Natural killer cell (primary cell): ENCODE results near the gene RASSF1. TPM values are rescaled to one million over a fixed set of nuclear protein-coding genes. Genes with fewer than 3 reads are reported as not detected.

Source experiments
- ATAC-seq, 3 donors: fragments of 150-1000 bp in 2 of 3; fragments of 200-7000 bp in 1 of 3; cut with Tn5 transposase; 1 replicate in 1 of 3; 2 replicates in 2 of 3; pipeline ENCODE4 v1.10.0; 2021; ENCODE audit warnings: mild to moderate bottlenecking in 2 of 3, moderate library complexity in 2 of 3
- DNase-seq, 2 donors: peaks; one replicate each; pipeline versions ENCODE4 v3.0.0 to v3.0.0-alpha.2; 2013 to 2021; ENCODE audit warnings: mixed read lengths in 1 of 2
- H3K27ac ChIP-seq: one replicate; pipeline ENCODE4 v1.5.1; 2013; ENCODE audit warnings: mild to moderate bottlenecking, low read length
- H3K27me3 ChIP-seq: one replicate; pipeline ENCODE4 v1.6.1; 2013; ENCODE audit warnings: low read length; ENCODE audit not compliant: control insufficient read depth, insufficient read depth
- H3K36me3 ChIP-seq: one replicate; pipeline ENCODE4 v1.6.1; 2013; ENCODE audit warnings: low read length; ENCODE audit not compliant: control insufficient read depth, insufficient read depth
- H3K4me1 ChIP-seq: one replicate; pipeline ENCODE4 v1.6.1; 2013; ENCODE audit warnings: low read length; ENCODE audit not compliant: control insufficient read depth, insufficient read depth
- H3K4me3 ChIP-seq: one replicate; pipeline ENCODE4 v1.5.1; 2013; ENCODE audit warnings: low read length
- H3K9me3 ChIP-seq: one replicate; pipeline ENCODE4 v1.6.1; 2013; ENCODE audit warnings: low read length; ENCODE audit not compliant: control insufficient read depth, insufficient read depth
- H3K27ac Mint-ChIP-seq, 2 donors: one replicate each; pipeline ENCODE4 v1.8.0; 2022; ENCODE audit warnings: mild to moderate bottlenecking in 2 of 2, mixed read lengths in 2 of 2, moderate library complexity in 1 of 2
- H3K27me3 Mint-ChIP-seq, 2 donors: one replicate each; pipeline ENCODE4 v1.8.0; 2022; ENCODE audit warnings: low read depth in 2 of 2, mixed read lengths in 2 of 2
- H3K36me3 Mint-ChIP-seq: one replicate; pipeline ENCODE4 v1.8.0; 2022; ENCODE audit warnings: mixed read lengths
- H3K4me1 Mint-ChIP-seq, 2 donors: one replicate each; pipeline ENCODE4 v1.8.0; 2022; ENCODE audit warnings: mixed read lengths in 2 of 2
- H3K4me3 Mint-ChIP-seq: one replicate; pipeline ENCODE4 v1.8.0; 2022; ENCODE audit warnings: mild to moderate bottlenecking, moderate library complexity, mixed read lengths
- H3K9me3 Mint-ChIP-seq, 2 donors: one replicate each; pipeline ENCODE4 v1.8.0; 2022; ENCODE audit warnings: mixed read lengths in 2 of 2
- WGBS: methylation state at CpG from one replicate; pipeline ENCODE4 v1.1.7; 2013; ENCODE audit warnings: missing lambda C conversion rate; ENCODE audit not compliant: insufficient coverage; 5-methylcytosine and 5-hydroxymethylcytosine counted together
- intact Hi-C: fragments of 100-400 bp; cut with micrococcal nuclease; formaldehyde crosslinking; loops from one replicate; pipeline ENCODE4 v1.14.2; 2022
- total RNA-seq, 4 donors: library from RNA; stranded (reverse); fragments of 120-200 nt in 1 of 4; gene quantifications; one replicate each; pipeline versions ENCODE4 v1.2.3 to v1.2.4, GENCODE V29; 2013 to 2022
- TF ChIP-seq, protein P1 (sequence below): fragments of 200-600 bp; IDR thresholded peaks from one replicate; pipeline ENCODE4 v1.8.0; 2022; ENCODE audit warnings: antibody characterized with exemption

Gene RASSF1
- total RNA-seq, 3 donors from 2014 or later (not counting 1 experiment from before 2014, with no cell fraction given), result 298 to 329 (median 305) TPM

GRCh38 chr3:50381383-50381782, 40.7 kb upstream of the RASSF1 start:
- ATAC-seq (no peak), DNase-seq (no peak)
- Histone ChIP-seq H3K27ac (no peak overlapping the region), H3K4me3 (no peak overlapping the region), H3K36me3 (no peaks in the 10 kb centered on the region), H3K9me3 (no peaks in the 10 kb centered on the region), H3K27me3 (no peaks in the 10 kb centered on the region), H3K4me1 (no peaks in the 10 kb centered on the region)
- Mint-ChIP-seq H3K27me3 (no peaks in the 10 kb centered on the region), H3K4me1 (peaks cover 0 to 18% of the 10 kb centered on the region in 2 donors), H3K27ac (no peak overlapping the region), H3K9me3 (no peaks in the 10 kb centered on the region), H3K36me3 (no peaks in the 10 kb centered on the region), H3K4me3 (no peak overlapping the region)
- WGBS, result 78% methylated on average over 4 of the region's 4 CpGs
- intact Hi-C loops, result no loop called here
- TF ChIP-seq, protein P1, sequence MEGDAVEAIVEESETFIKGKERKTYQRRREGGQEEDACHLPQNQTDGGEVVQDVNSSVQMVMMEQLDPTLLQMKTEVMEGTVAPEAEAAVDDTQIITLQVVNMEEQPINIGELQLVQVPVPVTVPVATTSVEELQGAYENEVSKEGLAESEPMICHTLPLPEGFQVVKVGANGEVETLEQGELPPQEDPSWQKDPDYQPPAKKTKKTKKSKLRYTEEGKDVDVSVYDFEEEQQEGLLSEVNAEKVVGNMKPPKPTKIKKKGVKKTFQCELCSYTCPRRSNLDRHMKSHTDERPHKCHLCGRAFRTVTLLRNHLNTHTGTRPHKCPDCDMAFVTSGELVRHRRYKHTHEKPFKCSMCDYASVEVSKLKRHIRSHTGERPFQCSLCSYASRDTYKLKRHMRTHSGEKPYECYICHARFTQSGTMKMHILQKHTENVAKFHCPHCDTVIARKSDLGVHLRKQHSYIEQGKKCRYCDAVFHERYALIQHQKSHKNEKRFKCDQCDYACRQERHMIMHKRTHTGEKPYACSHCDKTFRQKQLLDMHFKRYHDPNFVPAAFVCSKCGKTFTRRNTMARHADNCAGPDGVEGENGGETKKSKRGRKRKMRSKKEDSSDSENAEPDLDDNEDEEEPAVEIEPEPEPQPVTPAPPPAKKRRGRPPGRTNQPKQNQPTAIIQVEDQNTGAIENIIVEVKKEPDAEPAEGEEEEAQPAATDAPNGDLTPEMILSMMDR, result no peak

DNA sequence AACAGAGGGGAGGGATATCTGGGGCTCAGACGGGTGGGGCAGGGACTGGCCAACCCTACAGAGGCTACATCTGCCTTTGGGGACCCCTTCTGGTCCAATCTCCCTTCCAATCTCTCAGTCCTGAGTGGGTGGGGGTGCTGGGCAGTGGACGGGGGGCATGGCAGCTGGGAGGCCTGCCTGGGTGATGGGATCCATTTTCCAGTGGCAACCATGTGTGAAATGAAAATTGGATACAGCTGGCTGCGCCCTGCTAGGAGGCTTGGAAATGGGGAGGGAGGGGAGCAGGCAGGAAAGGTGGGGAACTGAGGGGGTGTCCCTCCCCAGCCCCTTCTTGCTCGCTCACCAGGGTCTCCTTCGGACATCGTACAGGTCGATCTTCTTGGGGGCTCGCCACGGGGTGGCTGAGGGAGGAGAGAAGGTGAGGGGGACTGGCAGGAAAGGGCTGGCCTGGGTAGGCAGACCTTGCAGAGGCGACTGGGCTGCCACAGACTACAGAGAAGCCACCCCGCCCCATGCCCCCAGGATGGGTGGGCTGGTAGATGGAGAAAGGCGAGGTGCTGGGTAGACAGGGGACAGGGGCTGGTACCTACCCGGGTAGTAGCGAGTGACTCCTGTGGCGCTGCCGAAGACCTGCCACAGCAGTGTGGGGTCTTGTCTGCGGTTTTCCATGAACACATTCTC, 39.9 kb upstream of the RASSF1 start:
- no peaks in the 10 kb centered on the region for H3K9me3 Mint-ChIP-seq

DNA sequence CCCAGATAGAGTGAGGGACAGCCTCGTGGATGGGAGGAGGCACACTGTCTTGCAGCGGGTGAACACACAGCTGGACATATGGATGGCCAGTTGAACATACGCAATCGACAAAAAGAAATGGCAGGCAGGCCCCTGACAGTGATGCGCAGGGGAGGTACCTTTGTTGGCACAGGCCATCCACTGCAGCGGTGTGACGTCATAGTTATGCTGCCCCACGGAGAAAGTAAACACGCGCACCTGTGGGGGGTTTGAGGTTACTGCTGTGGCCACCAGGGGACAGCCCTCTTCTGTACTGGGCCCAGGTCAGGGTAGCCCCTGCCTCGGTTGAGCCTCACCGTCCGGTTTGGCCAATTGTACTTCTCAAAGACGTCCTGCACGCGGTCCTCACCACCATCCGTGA, 38.1 kb upstream of the RASSF1 start:
- no peak overlapping the region for H3K4me3 Mint-ChIP-seq
- ATAC-seq, result no peak
- H3K4me1 Mint-ChIP-seq, result peaks cover 0 to 12% of the 10 kb centered on the region in 2 donors
- intact Hi-C loops, result no loop called here
- Histone ChIP-seq H3K36me3 (no peaks in the 10 kb centered on the region), H3K9me3 (no peaks in the 10 kb centered on the region), H3K4me3 (no peak overlapping the region), H3K27ac (no peak overlapping the region), H3K4me1 (no peaks in the 10 kb centered on the region), H3K27me3 (no peaks in the 10 kb centered on the region)
- WGBS, result 96% methylated on average over 17 of the region's 17 CpGs
- no peaks in the 10 kb centered on the region for H3K36me3 Mint-ChIP-seq
- H3K27ac Mint-ChIP-seq, result no peak overlapping the region
- DNase-seq, result no peak
- TF ChIP-seq, protein P1, result no peak
- no peaks in the 10 kb centered on the region for H3K27me3 Mint-ChIP-seq
- no peaks in the 10 kb centered on the region for H3K9me3 Mint-ChIP-seq

More for the DNA sequence above, 39.9 kb upstream of the RASSF1 start:
- ATAC-seq (no peak), DNase-seq (no peak)
- H3K36me3 ChIP-seq, result no peaks in the 10 kb centered on the region
- Mint-ChIP-seq H3K27ac (no peak overlapping the region), H3K4me3 (no peak overlapping the region), H3K27me3 (no peaks in the 10 kb centered on the region), H3K36me3 (no peaks in the 10 kb centered on the region), H3K4me1 (peaks cover 0 to 18% of the 10 kb centered on the region in 2 donors)
- no peaks in the 10 kb centered on the region for H3K27me3 ChIP-seq
- 91% methylated on average over 17 of the region's 17 CpGs for WGBS
- no peaks in the 10 kb centered on the region for H3K4me1 ChIP-seq
- intact Hi-C loops, result no loop called here
- H3K9me3 ChIP-seq, result no peaks in the 10 kb centered on the region
- H3K27ac ChIP-seq, result no peak overlapping the region
- no peak overlapping the region for H3K4me3 ChIP-seq
- TF ChIP-seq, protein P1, result no peak

GRCh38 chr3:50378024-50378423, 37.4 kb upstream of the RASSF1 start:
- H3K9me3 ChIP-seq, result no peaks in the 10 kb centered on the region
- peaks cover 0 to 15% of the 10 kb centered on the region in 2 donors for H3K4me1 Mint-ChIP-seq
- intact Hi-C loops, result no loop called here
- H3K4me3 Mint-ChIP-seq, result no peak overlapping the region
- ATAC-seq (no peak), DNase-seq (no peak)
- 91% methylated on average over 6 of the region's 6 CpGs for WGBS
- no peaks in the 10 kb centered on the region for H3K27me3 ChIP-seq
- H3K27ac Mint-ChIP-seq, result no peak overlapping the region
- no peaks in the 10 kb centered on the region for H3K9me3 Mint-ChIP-seq
- H3K27me3 Mint-ChIP-seq, result no peaks in the 10 kb centered on the region
- no peaks in the 10 kb centered on the region for H3K36me3 Mint-ChIP-seq
- no peaks in the 10 kb centered on the region for H3K36me3 ChIP-seq
- no peak overlapping the region for H3K4me3 ChIP-seq
- H3K4me1 ChIP-seq, result no peaks in the 10 kb centered on the region
- H3K27ac ChIP-seq, result no peak overlapping the region
- TF ChIP-seq, protein P1, result no peak
